ENCODE data around the gene GCK.

- TF ChIP-seq NR1H2 (CRISPR knock-in tag; IDR thresholded peaks at IDR 0.05; ENCODE audit: borderline replicate concordance, low read depth) (no peak), CTCF (CRISPR knock-in tag; IDR thresholded peaks at IDR 0.05) (no peak), KDM5B (CRISPR knock-in tag; IDR thresholded peaks at IDR 0.05; ENCODE audit: borderline replicate concordance) (no peak), POLR2AphosphoS5 (IDR thresholded peaks at IDR 0.05; ENCODE audit: low read depth, low read length) (no peak), MIER2 (CRISPR knock-in tag; IDR thresholded peaks at IDR 0.05) (no peak), EP300 (IDR thresholded peaks at IDR 0.05; ENCODE audit: low read depth in 2 of 2, low read length in 2 of 2) (no peak), EP300 (CRISPR knock-in tag; IDR thresholded peaks at IDR 0.05; ENCODE audit: borderline replicate concordance) (no peak), ZNF10 (CRISPR knock-in tag; IDR thresholded peaks at IDR 0.05; ENCODE audit: borderline replicate concordance, low read depth) (no peak), HOXD1 (CRISPR knock-in tag; IDR thresholded peaks at IDR 0.05) (no peak), ZFX (CRISPR knock-in tag; IDR thresholded peaks at IDR 0.05; ENCODE audit: low read depth) (peak; percentile 31; the same call in 1 of the 2 replicates), ZNF18 (CRISPR knock-in tag; IDR thresholded peaks at IDR 0.05; ENCODE audit: insufficient replicate concordance) (no peak), USF2 (IDR thresholded peaks at IDR 0.05; ENCODE audit: low read depth, low read length) (no peak), USF2 (CRISPR knock-in tag; IDR thresholded peaks at IDR 0.05; ENCODE audit: borderline replicate concordance) (no peak), ZNF891 (CRISPR knock-in tag; IDR thresholded peaks at IDR 0.05) (no peak)
Measured at GRCh38 chr7:44150966-44151941, 38.0 kb downstream of the GCK start.

Measured in HepG2 (cell line).